ENCODE results near the gene SPOUT1. TPM values are rescaled to one million over a fixed set of nuclear protein-coding genes. Genes with fewer than 3 reads are reported as not detected.

SPOUT1 gene
- total and polyA plus RNA-seq, 2 of the 13 experiments (the other 11 are each of a cell fraction or from before 2014, with no cell fraction given): 39.0 to 45.8 TPM

GRCh38 chr9:128863647-128864046 is 34.1 kb upstream of the SPOUT1 start (continued):
- TF ChIP-seq PAXIP1 (CRISPR knock-in tag; conservative IDR thresholded peaks at IDR 0.05) (peak; percentile 36; the same call in 1 of the 2 replicates), ZBTB49 (CRISPR knock-in tag; IDR thresholded peaks at IDR 0.05; ENCODE audit: borderline replicate concordance) (no peak), ZSCAN31 (CRISPR knock-in tag; IDR thresholded peaks at IDR 0.05; ENCODE audit: low read depth) (peak; percentile 65; the same call in 1 of the 2 replicates), ZXDC (CRISPR knock-in tag; IDR thresholded peaks at IDR 0.05) (no peak), ZGPAT (CRISPR knock-in tag; IDR thresholded peaks at IDR 0.05) (0 out of 2 replicates have a peak, but pooled peaks have one; percentile 25), ZNF280B (CRISPR knock-in tag; IDR thresholded peaks at IDR 0.05; ENCODE audit: borderline replicate concordance) (no peak; the same call in 1 of the 2 replicates), ZNF549 (CRISPR knock-in tag; IDR thresholded peaks at IDR 0.05) (no peak), HNF1A (IDR thresholded peaks at IDR 0.05; ENCODE audit: low read depth) (no peak), HNF1A (CRISPR knock-in tag; IDR thresholded peaks at IDR 0.05; ENCODE audit: borderline replicate concordance) (no peak), ZNF547 (CRISPR knock-in tag; IDR thresholded peaks at IDR 0.05) (0 out of 2 replicates have a peak, but pooled peaks have one; percentile 28), ZNF670 (CRISPR knock-in tag; IDR thresholded peaks at IDR 0.05; ENCODE audit: borderline replicate concordance) (no peak)
